Epithelial cell of proximal tubule (primary cell): ENCODE measurements around the gene FBXW4. TPM values are rescaled to one million over a fixed set of nuclear protein-coding genes. Genes with fewer than 3 reads are reported as not detected.

Experiments
- DNase-seq: peaks from one replicate; pipeline ENCODE4 v3.0.0-alpha.2; 2011; ENCODE audit warnings: low read depth
- H3K4me3 ChIP-seq: 2 replicates; pipeline ENCODE4 v1.5.1; 2011; ENCODE audit warnings: low read depth, mild to moderate bottlenecking, low read length
- total RNA-seq: library from RNA; depleted of rRNA; stranded (reverse); fragments of >200 nt; gene quantifications from 2 replicates; pipeline ENCODE4 v1.2.3, GENCODE V29; 2015
- TF ChIP-seq, protein P1 (sequence below): conservative IDR thresholded peaks from 2 replicates; pipeline ENCODE4 v1.5.1; 2012; ENCODE audit warnings: low read depth, mild to moderate bottlenecking, low read length

The FBXW4 gene
- total RNA-seq, 1 donor from 2014 or later = 15.3 TPM

GRCh38 chr10:101624526-101625102 lies 70.4 kb downstream of the FBXW4 start:
- TF ChIP-seq, protein P1, sequence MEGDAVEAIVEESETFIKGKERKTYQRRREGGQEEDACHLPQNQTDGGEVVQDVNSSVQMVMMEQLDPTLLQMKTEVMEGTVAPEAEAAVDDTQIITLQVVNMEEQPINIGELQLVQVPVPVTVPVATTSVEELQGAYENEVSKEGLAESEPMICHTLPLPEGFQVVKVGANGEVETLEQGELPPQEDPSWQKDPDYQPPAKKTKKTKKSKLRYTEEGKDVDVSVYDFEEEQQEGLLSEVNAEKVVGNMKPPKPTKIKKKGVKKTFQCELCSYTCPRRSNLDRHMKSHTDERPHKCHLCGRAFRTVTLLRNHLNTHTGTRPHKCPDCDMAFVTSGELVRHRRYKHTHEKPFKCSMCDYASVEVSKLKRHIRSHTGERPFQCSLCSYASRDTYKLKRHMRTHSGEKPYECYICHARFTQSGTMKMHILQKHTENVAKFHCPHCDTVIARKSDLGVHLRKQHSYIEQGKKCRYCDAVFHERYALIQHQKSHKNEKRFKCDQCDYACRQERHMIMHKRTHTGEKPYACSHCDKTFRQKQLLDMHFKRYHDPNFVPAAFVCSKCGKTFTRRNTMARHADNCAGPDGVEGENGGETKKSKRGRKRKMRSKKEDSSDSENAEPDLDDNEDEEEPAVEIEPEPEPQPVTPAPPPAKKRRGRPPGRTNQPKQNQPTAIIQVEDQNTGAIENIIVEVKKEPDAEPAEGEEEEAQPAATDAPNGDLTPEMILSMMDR = no peak
- H3K4me3 ChIP-seq = no peak overlapping the region
- no peak for DNase-seq

- no peak for DNase-seq
Measured at GRCh38 chr10:101623528-101623927, 71.4 kb downstream of the FBXW4 start.

GRCh38 chr10:101619983-101620382 lies 75.0 kb downstream of the FBXW4 start:
- DNase-seq = no peak
- TF ChIP-seq, protein P1 = no peak
- H3K4me3 ChIP-seq = no peak overlapping the region

More at GRCh38 chr10:101623528-101623927, 71.4 kb downstream of the FBXW4 start:
- TF ChIP-seq, protein P1 = no peak
- H3K4me3 ChIP-seq = no peak overlapping the region

DNA sequence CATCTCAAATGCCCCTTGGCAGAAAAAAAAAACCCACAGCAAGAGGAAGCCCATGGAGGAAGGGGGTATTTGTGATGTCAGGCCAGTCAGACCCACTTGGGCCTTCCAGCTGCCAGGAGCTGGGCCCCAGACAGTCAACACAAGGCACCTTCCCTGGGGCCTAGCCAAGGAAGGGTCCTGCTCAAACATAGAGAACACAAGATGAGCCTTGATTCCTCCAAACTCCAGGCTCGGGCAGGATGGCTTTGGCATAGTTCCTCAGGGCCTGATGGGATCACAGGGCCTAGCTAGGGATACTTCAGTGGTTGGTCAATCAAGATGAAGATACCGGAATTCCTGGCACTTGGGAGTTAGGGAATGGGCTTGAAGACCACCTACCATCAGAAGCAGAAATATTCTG lies 76.1 kb downstream of the FBXW4 start:
- H3K4me3 ChIP-seq = no peak overlapping the region
- DNase-seq = no peak
- TF ChIP-seq, protein P1 = no peak

DNA sequence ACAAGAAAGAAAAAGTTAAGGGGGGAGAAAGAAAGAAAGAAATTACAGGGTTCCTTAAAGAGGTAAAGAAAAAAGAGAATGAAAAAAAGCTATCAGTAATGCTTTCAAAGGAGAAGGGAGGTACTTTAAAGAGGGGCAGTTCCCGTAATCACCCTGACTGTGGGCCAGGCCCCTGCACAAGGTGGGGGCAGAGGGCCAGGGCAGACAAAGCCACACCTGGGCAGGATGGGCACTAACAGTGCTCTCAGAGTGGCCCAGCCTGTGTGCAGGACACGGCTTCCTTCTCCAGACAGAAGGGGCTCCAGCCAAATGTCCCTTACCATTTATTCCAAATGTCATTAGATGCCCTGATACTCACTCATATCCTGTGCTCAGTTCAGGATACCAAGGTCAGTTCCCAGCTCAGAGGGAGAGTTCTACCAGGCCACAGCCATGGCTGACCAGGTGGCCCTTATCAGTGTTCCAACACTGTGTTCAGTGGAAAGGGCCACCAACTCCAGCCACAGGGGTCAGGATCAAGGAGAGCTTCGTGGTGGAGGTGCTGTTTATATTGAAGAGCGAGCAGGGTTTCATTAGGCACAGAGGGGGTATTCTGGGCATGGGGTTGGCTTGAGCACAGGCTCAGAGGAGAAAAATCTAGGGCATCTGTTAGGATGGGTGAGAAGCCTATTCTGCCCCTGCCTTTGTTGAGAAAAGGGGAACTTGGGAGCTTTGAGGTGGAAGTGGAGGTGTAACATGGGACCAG lies 77.0 kb downstream of the FBXW4 start:
- H3K4me3 ChIP-seq = no peak overlapping the region
- TF ChIP-seq, protein P1 = no peak
- no peak for DNase-seq

DNA sequence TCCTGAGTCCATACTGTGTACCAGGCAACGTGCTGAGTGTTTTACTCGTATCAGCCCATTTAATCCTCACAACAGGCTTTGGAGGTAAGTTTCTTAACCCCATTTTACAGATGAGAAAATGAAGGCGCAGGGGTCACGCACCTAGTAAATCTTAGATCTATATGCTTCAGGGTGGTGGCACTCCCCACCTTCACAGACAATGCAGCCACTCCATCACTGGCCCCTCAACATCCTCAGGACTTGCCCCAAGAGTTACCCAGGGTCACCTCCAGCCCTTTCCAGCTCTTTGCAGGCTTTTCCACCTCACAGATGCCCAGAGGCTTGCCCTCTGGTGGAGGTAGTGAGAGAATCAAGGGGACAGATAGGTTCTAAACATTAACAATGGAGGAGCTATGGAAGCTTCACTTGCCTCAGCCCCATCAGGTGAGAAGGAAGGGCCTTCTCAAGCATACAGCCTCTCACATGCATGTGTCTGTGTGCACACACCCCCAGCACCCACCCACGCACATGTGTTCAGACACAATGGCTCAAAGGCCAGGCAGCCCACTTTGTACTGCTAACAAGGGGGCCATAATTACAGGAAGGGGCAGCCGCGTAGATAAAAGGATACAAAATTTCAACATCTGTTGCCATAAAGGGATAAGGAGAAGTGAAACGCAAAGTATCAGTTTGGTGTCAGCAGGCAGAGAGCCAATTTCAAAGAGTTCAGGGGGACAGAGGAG lies 77.7 kb downstream of the FBXW4 start:
- H3K4me3 ChIP-seq = no peak overlapping the region
- DNase-seq = no peak
- TF ChIP-seq, protein P1 = peak; percentile 23
